Measurements from ENCODE around the gene C21orf58.

Gene C21orf58

DNA sequence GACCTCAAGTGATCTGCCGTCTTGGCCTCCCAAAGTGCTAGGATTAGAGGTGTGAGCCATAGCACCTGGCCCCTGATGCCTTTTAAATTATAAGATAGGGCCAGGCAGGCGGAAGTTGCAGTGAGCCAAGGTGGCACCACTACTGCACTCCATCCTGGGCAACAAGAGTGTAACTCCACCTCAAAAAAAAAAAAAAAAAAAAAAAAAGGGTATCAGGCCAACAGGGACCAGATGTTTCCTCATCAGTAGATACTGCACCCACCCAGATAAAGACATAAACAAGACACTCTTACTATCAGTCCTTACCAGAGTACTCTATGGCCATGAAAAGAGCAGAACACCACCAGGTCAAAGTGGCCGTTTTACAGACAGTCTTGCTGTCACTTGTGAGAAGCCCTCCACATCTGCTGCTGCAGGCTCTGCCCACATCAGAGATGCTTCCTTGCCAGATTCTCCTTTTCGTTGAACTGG, 3.3 kb downstream of the C21orf58 start:
- H3K27ac ChIP-seq: peak overlapping the region; percentile 58
- DNase-seq (ENCODE audit: low spot score): no peak
- no peak for TF ChIP-seq CTCF (conservative IDR thresholded peaks at IDR 0.05; ENCODE audit: low read depth)
- ChIA-PET CTCF (no interaction called here), POLR2A (ENCODE audit: low non-redundant PET) (no interaction called here)

GRCh38 chr21:46319186-46319585, 4.5 kb downstream of the C21orf58 start:
- ChIA-PET CTCF (interaction anchor here (0.7 kb wide), 1 partner anchor 176 kb away, joined by 3 read pairs; no protein-coding TSS in a partner anchor), POLR2A (ENCODE audit: low non-redundant PET) (no interaction called here)
- TF ChIP-seq CTCF (conservative IDR thresholded peaks at IDR 0.05; ENCODE audit: low read depth): no peak
- no peak for DNase-seq (ENCODE audit: low spot score)
- H3K27ac ChIP-seq: peak overlapping the region; percentile 58

- POLR2A ChIA-PET (ENCODE audit: low non-redundant PET): no interaction called here
- DNase-seq (ENCODE audit: low spot score): no peak
- peak overlapping the region; percentile 58 for H3K27ac ChIP-seq
- TF ChIP-seq CTCF (conservative IDR thresholded peaks at IDR 0.05; ENCODE audit: low read depth): no peak
- CTCF ChIA-PET: interaction anchor here (0.7 kb wide), 1 partner anchor 175 kb away, joined by 3 read pairs; no protein-coding TSS in a partner anchor
Observed at GRCh38 chr21:46318464-46318845, 5.2 kb downstream of the C21orf58 start.

DNA sequence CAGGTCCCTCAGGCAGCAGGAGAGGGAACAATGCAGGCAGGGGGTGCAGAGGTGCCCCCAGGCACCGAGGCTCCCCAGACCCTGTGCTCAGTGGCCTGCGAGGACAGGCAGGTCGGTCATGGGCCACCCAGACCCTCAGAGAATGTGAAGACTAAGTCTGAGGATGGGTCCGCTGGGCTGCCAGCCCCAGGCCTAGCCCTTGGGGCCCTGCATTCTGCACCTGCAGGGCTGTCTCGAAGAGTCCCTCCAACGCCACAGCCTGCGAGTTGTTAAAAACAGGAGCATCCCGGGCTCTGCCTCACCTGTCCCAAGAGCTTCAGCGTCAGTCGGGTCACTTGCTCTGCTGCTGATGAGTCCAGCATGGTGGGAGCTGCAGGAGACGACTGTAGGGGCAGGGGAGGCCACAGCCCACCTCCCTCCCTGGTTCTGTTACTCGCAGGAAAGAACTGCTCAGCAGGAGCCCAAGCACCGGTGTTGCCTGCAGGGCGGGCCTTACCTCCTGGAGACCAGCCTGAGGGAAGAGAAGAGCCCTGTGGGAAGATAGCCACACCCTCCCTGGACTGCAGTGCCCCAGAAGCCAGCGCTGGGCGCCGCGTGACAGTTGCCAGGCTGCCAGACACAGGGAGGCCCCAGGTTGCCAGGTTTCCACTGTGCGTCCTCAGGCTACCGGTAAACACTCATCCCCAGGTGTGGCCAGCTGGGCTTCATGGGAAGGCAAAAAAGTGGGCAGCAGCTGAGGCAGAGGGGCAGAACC, 5.8 kb downstream of the C21orf58 start:
- ChIA-PET POLR2A (ENCODE audit: low non-redundant PET) (no interaction called here), CTCF (interaction anchor here (0.6 kb wide), 1 partner anchor 19 kb away, joined by 7 read pairs; no protein-coding TSS in a partner anchor)
- no peak for DNase-seq (ENCODE audit: low spot score)
- peak overlapping the region; percentile 58 for H3K27ac ChIP-seq
- TF ChIP-seq CTCF (conservative IDR thresholded peaks at IDR 0.05; ENCODE audit: low read depth): no peak

- no peak for TF ChIP-seq CTCF (conservative IDR thresholded peaks at IDR 0.05; ENCODE audit: low read depth)
- no peak overlapping the region for H3K27ac ChIP-seq
- no peak for DNase-seq (ENCODE audit: low spot score)
- POLR2A ChIA-PET (ENCODE audit: low non-redundant PET): no interaction called here
- CTCF ChIA-PET: interaction anchor here (0.6 kb wide), 2 partner anchors 18 to 350 kb away, joined by 5 to 7 read pairs; no protein-coding TSS in a partner anchor
Observed at GRCh38 chr21:46316708-46317324, 6.9 kb downstream of the C21orf58 start.

DNA sequence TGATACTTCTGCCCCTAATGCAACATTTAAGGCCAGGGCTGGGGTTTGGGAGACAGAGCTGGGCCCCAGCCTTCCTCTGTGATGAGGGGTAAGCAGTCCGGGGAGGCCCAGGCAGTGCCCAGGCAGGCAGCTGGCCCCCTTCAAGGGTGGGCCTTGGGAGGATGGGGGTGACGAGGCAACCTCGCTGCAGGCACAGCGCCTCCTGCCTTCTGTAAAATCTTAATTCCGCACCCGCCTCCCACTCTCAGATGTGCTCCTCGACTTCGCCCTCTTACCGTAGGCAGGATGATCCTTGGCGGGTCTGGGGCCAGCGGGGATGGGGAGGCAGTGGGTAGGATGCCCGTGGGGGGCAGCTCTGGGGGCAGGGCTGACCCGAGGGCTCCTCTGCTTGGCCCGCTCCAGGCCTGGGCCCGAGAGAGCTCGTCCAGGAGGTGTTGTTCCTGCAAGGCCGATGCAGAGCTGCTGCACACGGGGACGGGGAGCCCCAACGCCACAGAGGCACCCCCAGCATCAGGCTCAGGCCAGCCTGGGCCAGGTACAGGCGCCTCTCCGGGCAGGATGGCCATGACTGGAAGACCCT, 9.1 kb downstream of the C21orf58 start:
- H3K27ac ChIP-seq: no peak overlapping the region
- ChIA-PET CTCF (no interaction called here), POLR2A (ENCODE audit: low non-redundant PET) (no interaction called here)
- no peak for TF ChIP-seq CTCF (conservative IDR thresholded peaks at IDR 0.05; ENCODE audit: low read depth)
- no peak for DNase-seq (ENCODE audit: low spot score)

Data from RWPE1 (cell line).